A673 (cell line): ENCODE measurements around the gene LAGE3. TPM values are rescaled to one million over a fixed set of nuclear protein-coding genes. Genes with fewer than 3 reads are reported as not detected.

ENCODE experiments used
- BruUV-seq: library from RNA; stranded (reverse); fragments of 400-500 nt; replicated peaks from 2 replicates; lab custom pipeline; 2021; lab: Mats Ljungman, UMichigan
- CTCF ChIA-PET: fragments of 300-600 bp; sonication (Branson Sonifier 250); formaldehyde crosslinking; loops from one replicate; lab custom pipeline; 2022; ENCODE audit warnings: antibody characterized with exemption; lab: Charles Lee
- POLR2A ChIA-PET: fragments of 300-600 bp; sonication (Branson Sonifier 250); formaldehyde crosslinking; loops from one replicate; lab custom pipeline; 2022; ENCODE audit warnings: antibody characterized with exemption; ENCODE audit not compliant: low non-redundant PET; lab: Charles Lee
- DNase-seq: peaks from one replicate; pipeline ENCODE4 v3.0.0-alpha.2; 2015; ENCODE audit warnings: low spot score
- H3K27ac ChIP-seq: fragments of 200-600 bp; sonication (generic); 2 replicates; pipeline ENCODE4 v1.5.1; 2016; ENCODE audit warnings: mixed run types, low read depth, mild to moderate bottlenecking, mixed read lengths, antibody characterized with exemption, low read length; ENCODE audit not compliant: poor library complexity, severe bottlenecking
- H3K27me3 ChIP-seq: fragments of 200-600 bp; sonication (generic); replicated peaks from 2 replicates; pipeline ENCODE4 v1.6.1; 2017; ENCODE audit warnings: mixed run types, low read depth, mild to moderate bottlenecking, mixed read lengths, antibody characterized with exemption, low read length; ENCODE audit not compliant: insufficient read depth, poor library complexity
- H3K36me3 ChIP-seq: fragments of 200-600 bp; sonication (generic); 2 replicates; pipeline ENCODE4 v1.6.1; 2016; ENCODE audit warnings: mixed run types, mild to moderate bottlenecking, mixed read lengths, antibody characterized with exemption, low read length; ENCODE audit not compliant: insufficient read depth, poor library complexity, severe bottlenecking
- H3K4me1 ChIP-seq: fragments of 200-600 bp; sonication (generic); 2 replicates; pipeline ENCODE4 v1.6.1; 2017; ENCODE audit warnings: mixed run types, mild to moderate bottlenecking, mixed read lengths, antibody characterized with exemption, low read length; ENCODE audit not compliant: insufficient read depth, poor library complexity, severe bottlenecking
- H3K4me3 ChIP-seq: fragments of 200-600 bp; sonication (generic); 2 replicates; pipeline ENCODE4 v1.5.1; 2016; ENCODE audit warnings: low read depth, mixed run types, mild to moderate bottlenecking, mixed read lengths, low read length; ENCODE audit not compliant: poor library complexity, severe bottlenecking
- H3K9me3 ChIP-seq: fragments of 200-600 bp; sonication (generic); 2 replicates; pipeline ENCODE4 v1.6.1; 2016; ENCODE audit warnings: mixed run types, low read depth, mild to moderate bottlenecking, mixed read lengths, antibody characterized with exemption, low read length; ENCODE audit not compliant: poor library complexity, severe bottlenecking
- CTCF ChIP-seq: fragments of 300-800, 200-600 bp; sonication (generic); conservative IDR thresholded peaks from 2 replicates; pipeline ENCODE4 v1.5.1; 2017; ENCODE audit warnings: low read depth, mild to moderate bottlenecking, antibody characterized with exemption, low read length, moderate library complexity, mixed read lengths
- EZH2 ChIP-seq: fragments of 200-600 bp; sonication (generic); IDR thresholded peaks from 2 replicates; pipeline ENCODE4 v1.6.1; 2017; ENCODE audit warnings: borderline replicate concordance, low read depth, mild to moderate bottlenecking, mixed read lengths, antibody characterized with exemption, low read length; ENCODE audit not compliant: poor library complexity, severe bottlenecking
- intact Hi-C: fragments of 100-400 bp; cut with micrococcal nuclease; formaldehyde crosslinking; loops from one replicate; pipeline ENCODE4 v1.10.0; 2022; ENCODE audit not compliant: unreplicated experiment
- total RNA-seq: library from RNA; stranded (reverse); gene quantifications from 2 replicates; pipeline ENCODE4 v1.2.3, GENCODE V29; 2021

The LAGE3 gene
- total RNA-seq, 1 experiment from 2014 or later = 34.6 TPM

GRCh38 chrX:154441984-154442707 is 36.9 kb downstream of the LAGE3 start:
- intact Hi-C loops = no loop called here
- Histone ChIP-seq H3K27me3 (no peaks in the 10 kb centered on the region), H3K4me3 (no peak overlapping the region), H3K27ac (no peak overlapping the region), H3K9me3 (no peaks in the 10 kb centered on the region), H3K36me3 (peaks cover 13% of the 10 kb centered on the region), H3K4me1 (peaks cover 17% of the 10 kb centered on the region)
- ChIA-PET POLR2A (interaction anchor here (1.0 kb wide), 1 partner anchor 44 kb away, joined by 3 read pairs; no protein-coding TSS in a partner anchor), CTCF (no interaction called here)
- TF ChIP-seq CTCF = no peak
- no peak for TF ChIP-seq EZH2
- BruUV-seq = no TSS peak
- no peak for DNase-seq

- BruUV-seq = no TSS peak
- no peak for DNase-seq
- intact Hi-C loops = no loop called here
- Histone ChIP-seq H3K27ac (no peak overlapping the region), H3K27me3 (no peaks in the 10 kb centered on the region), H3K4me1 (peaks cover 17% of the 10 kb centered on the region), H3K9me3 (no peaks in the 10 kb centered on the region), H3K4me3 (no peak overlapping the region), H3K36me3 (peaks cover 13% of the 10 kb centered on the region)
- POLR2A ChIA-PET = no interaction called here
- TF ChIP-seq EZH2 = no peak
- TF ChIP-seq CTCF = no peak
- CTCF ChIA-PET = no interaction called here
Observed at GRCh38 chrX:154441564-154441963, 37.5 kb downstream of the LAGE3 start.

GRCh38 chrX:154440623-154441357 is 38.3 kb downstream of the LAGE3 start:
- POLR2A ChIA-PET = no interaction called here
- BruUV-seq = no TSS peak
- Histone ChIP-seq H3K4me1 (peaks cover 17% of the 10 kb centered on the region), H3K27ac (no peak overlapping the region), H3K9me3 (no peaks in the 10 kb centered on the region), H3K27me3 (no peaks in the 10 kb centered on the region), H3K4me3 (no peak overlapping the region), H3K36me3 (peaks cover 13% of the 10 kb centered on the region)
- intact Hi-C loops = no loop called here
- no peak for DNase-seq
- no peak for TF ChIP-seq CTCF
- no peak for TF ChIP-seq EZH2
- CTCF ChIA-PET = no interaction called here
